IPS-15b (cell line): Measurements from ENCODE around the gene TMEM203.

Experiments used
- H3K27me3 ChIP-seq: one replicate; pipeline ENCODE4 v1.6.1; 2013; ENCODE audit warnings: low read length; ENCODE audit not compliant: control insufficient read depth, insufficient read depth
- H3K36me3 ChIP-seq: one replicate; pipeline ENCODE4 v1.6.1; 2013; ENCODE audit warnings: low read length; ENCODE audit not compliant: control insufficient read depth, insufficient read depth
- H3K4me1 ChIP-seq: one replicate; pipeline ENCODE4 v1.6.1; 2013; ENCODE audit warnings: mild to moderate bottlenecking, low read length; ENCODE audit not compliant: control insufficient read depth, insufficient read depth
- H3K4me3 ChIP-seq: one replicate; pipeline ENCODE4 v1.5.1; 2013; ENCODE audit warnings: low read depth, low read length
- H3K9ac ChIP-seq: one replicate; pipeline ENCODE4 v1.6.1; 2013; ENCODE audit warnings: low read depth, mild to moderate bottlenecking, low read length
- H3K9me3 ChIP-seq: one replicate; pipeline ENCODE4 v1.6.1; 2013; ENCODE audit warnings: mild to moderate bottlenecking, low read length; ENCODE audit not compliant: control insufficient read depth, insufficient read depth

Gene TMEM203, protein sequence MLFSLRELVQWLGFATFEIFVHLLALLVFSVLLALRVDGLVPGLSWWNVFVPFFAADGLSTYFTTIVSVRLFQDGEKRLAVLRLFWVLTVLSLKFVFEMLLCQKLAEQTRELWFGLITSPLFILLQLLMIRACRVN

DNA sequence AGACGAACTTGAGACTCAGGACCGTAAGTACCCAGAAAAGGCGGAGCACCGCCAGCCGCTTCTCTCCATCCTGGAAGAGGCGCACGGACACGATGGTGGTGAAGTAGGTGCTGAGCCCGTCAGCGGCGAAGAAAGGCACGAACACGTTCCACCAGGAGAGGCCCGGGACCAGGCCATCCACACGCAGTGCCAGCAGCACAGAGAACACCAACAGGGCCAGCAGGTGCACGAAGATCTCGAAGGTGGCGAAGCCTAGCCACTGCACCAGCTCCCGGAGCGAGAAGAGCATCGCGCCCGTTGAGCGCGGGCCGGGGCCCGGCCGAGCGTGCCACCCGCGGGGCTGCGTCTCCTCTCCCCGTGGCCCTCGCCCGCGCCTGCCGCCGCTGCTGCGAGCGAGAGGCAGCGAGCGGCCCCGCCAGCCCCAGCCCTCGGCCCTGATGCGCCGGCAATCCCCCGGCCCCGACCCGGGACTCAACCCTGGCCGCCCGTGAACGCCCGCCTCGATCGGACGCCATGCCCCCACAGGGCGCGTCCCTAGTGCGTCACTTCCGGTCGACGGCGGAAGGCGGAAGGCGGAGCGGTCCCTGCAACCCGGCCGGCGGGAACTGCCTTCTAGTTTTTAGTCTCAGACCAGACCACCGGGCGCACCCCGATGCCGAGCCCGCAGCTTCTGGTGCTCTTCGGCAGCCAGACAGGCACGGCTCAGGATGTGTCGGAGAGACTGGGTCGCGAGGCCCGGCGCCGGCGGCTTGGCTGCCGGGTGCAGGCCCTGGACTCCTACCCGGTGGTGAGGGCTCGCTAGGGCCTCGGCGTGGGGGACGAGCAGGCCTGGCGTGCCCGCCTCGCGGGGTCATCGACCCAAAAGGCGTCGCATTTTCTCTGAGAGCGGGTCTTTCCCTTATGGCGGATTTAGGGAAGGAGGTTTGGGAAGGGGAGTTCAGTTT, at the start of gene TMEM203, which contains the start of gene NDOR1:
Gene TMEM203, minus strand, starts transcription at position 523 of the 944 bp plus-strand sequence. Its CDS starts 234 bp downstream, at position 289.
Gene NDOR1, plus strand, starts transcription at position 575 of the 944 bp plus-strand sequence. Its CDS starts 78 bp downstream, at position 653.
- Histone ChIP-seq H3K9me3 (no peaks in the 10 kb centered on the region), H3K27me3 (no peaks in the 10 kb centered on the region), H3K4me3 (peak within 1 kb of the TSS; percentile 98), H3K36me3 (peaks cover 11% of the 10 kb centered on the region), H3K9ac (peak within 1 kb of the TSS; percentile 82), H3K4me1 (peaks cover 3% of the 10 kb centered on the region)

DNA sequence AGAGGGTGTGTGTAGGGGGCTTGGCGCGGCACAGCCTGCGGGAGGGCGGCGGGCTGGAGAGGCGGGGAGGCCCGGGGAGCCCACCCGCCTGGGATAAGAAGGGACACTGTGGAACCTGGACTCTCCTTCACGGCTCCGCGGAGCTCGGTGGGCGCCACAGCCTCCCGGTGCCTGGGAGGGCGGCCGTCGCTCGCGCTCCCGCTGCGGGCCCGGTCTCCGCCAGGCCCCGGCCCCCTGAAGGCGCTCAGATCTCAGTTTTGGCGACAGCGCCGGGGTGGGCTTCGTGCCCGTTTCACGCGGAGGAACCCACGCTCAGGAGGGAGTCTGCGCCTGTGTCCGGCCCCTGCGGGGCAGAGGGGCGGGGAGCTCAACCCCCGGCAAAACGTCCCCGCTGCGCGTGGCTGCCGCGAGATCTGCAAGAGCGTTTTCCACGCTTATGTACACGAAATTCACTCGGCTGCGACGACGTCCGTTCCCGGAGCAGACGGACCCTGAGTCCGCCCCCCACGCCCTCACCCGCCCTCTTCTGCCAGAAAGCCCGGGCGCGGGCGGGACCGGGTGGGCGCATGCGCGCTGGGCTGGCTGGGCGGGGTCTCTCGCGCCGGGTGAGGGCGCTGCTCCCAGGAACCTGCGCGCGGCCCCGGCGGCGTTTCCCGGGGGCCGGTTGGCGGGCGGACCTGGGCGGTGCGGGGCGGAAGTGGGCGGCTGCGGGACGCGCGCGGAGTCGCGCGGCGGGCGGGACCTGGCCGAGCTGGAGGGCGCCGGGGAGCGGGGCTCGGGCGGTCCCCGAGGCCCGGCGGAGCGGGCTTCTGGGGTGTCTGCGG, 49.4 kb upstream of the TMEM203 start, which contains the start of gene NELFB:
Gene NELFB, plus strand, starts transcription at position 704 of the 824 bp plus-strand sequence.
- no peaks in the 10 kb centered on the region for H3K9me3 ChIP-seq
- peak within 1 kb of the TSS; percentile 81 for H3K9ac ChIP-seq
- peaks cover 4% of the 10 kb centered on the region for H3K4me1 ChIP-seq
- peaks cover 15% of the 10 kb centered on the region for H3K36me3 ChIP-seq
- H3K27me3 ChIP-seq = no peaks in the 10 kb centered on the region
- peak within 1 kb of the TSS; percentile 86 for H3K4me3 ChIP-seq

DNA sequence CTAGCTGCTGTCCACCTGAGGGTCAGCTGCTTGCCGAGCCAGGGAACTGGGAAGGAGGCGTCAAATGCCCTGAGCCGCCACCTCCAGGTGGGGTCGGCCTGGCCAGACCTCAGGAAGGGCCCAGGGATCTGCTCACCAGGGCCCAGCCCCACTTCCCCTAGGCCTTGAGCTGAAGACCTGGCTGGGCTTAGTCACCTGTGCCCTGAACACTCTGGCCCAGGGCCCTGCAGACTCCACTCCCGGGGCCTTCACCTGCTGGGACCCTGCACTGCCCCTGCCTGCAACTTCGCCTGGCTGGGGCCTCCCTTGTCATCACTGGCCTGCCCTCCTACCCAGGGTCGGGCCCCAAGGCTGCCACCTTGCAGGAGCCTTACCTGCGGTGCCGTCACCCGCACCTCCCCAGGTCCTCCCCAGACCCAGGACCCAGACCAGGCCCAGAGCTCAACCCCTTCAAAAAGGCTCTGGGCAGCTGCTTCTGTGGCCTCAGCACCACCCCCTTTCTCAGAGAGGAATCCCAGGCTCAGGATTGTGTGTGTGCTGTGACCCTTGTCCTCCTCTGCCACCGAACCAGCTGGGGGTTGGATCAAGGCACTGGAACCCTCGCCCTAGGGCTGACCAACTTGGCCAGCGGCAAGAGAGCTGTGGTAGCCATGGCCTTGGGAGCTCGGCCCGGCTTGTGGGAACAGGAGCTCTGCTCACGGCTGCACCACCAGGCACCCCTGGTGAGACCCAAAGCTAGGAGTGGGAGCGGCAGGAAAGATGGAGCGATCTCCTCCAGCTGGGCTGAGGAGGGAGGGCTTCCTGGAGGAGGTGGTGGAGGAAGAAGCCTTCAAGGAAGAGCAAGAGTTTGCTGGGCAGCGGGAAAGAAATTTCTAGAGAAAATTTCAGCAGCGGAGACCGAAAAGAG, 48.5 kb upstream of the TMEM203 start:
- H3K4me1 ChIP-seq = peaks cover 4% of the 10 kb centered on the region
- H3K27me3 ChIP-seq = no peaks in the 10 kb centered on the region
- H3K36me3 ChIP-seq = peaks cover 11% of the 10 kb centered on the region
- peak overlapping the region; percentile 81 for H3K9ac ChIP-seq
- H3K9me3 ChIP-seq = no peaks in the 10 kb centered on the region
- H3K4me3 ChIP-seq = peak overlapping the region; percentile 86

DNA sequence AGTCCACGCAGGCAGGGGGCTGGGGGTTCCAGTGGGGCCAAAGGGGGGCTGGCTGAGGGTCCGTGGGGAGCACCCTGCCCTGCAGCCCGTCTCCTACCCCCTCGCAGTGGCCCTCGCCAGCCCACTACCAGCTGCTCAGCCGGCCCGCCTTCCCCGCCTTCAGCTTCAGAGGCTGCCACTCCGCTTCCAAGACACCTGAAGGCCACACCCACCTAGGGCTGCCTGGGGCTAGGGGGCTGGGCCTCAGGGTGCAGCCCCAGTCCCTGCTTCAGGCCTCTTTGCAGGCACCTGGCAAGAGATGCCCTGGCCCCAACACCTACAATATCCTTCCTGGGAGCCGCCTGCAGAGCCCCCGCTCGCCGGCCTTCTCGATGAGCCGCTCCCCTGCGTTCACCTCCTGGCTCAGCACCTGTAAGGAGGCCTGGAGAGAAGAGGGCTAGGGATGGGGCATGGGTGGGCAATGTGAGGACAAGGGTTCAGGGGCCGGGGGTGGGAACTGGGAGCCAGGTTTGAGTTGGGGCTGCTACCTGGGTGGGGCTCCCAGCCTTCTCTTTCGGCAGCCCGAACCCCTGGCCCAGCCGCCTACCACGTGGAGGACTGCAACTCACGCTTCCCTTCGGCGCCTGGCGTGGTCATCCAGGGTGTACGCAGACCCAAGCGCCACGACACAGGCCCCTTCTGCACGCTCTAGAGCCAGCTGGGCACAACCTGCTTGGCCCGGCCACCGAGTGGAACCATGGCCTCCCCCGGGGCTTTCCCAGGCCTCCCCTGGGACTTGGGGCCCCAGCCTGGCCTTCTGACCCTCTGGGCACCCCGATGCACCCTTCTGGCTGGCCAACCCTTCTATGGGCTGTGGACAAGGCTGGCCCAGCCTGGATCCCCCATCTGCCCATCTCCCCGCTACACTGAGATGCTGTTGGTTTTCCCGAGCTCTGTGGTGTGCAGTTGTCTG, 47.4 kb upstream of the TMEM203 start:
- H3K9me3 ChIP-seq = no peaks in the 10 kb centered on the region
- no peak overlapping the region for H3K9ac ChIP-seq
- peaks cover 4% of the 10 kb centered on the region for H3K4me1 ChIP-seq
- H3K4me3 ChIP-seq = no peak overlapping the region
- no peaks in the 10 kb centered on the region for H3K27me3 ChIP-seq
- peaks cover 8% of the 10 kb centered on the region for H3K36me3 ChIP-seq

DNA sequence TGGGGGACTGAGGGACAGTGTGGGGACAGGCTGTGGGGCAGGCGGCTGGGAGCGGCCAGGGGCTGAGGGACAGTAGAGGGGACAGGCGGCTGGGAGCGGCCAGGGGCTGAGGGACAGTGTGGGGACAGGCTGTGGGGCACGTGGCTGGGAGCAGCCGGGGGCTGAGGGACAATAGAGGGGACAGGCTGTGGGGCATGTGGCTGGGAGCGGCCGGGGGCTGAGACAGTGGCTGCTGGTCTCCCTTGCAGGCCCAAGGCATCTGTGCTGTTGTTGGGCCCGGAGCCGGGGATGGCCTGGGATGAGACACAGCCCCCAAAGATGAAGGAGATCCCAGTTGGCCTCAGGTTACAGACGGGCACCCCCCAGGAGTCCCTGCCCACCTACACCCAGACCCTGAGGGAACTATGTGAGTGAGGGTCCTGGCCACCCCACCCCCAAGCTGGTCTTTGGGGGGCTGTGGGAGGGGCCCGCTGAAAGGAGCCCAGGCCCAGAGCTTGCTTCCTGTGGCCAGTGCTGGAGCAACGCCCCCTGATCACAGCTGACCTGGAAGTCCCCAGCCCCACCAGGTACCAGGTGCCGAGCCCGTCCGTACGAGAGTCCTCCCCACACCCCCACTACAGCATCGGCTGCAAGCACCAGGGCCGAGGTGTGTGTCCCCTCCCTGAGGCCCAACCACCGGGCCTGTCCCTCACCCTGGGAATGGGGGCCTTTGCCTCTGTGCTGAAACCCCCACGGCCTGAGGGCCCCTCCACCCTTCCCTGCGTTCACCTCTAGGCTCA, 46.2 kb upstream of the TMEM203 start:
- peaks cover 5% of the 10 kb centered on the region for H3K36me3 ChIP-seq
- peaks cover 4% of the 10 kb centered on the region for H3K4me1 ChIP-seq
- no peak overlapping the region for H3K4me3 ChIP-seq
- no peaks in the 10 kb centered on the region for H3K9me3 ChIP-seq
- H3K9ac ChIP-seq = peak overlapping the region; percentile 24
- H3K27me3 ChIP-seq = no peaks in the 10 kb centered on the region

DNA sequence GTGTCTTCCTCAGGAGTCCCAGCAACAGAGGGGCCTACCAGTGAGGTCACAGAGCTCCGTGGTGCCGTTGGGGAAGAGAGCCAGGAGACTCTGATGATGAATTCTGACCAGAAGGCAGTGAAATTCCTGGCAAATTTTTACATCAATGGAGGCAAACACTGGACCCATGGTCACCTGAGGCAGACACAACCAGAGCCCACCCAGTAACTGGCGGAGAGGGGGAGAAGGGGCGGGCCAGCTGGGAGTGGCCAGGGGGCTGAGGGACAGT, 45.7 kb upstream of the TMEM203 start, which contains the start of gene STPG3:
Gene STPG3, plus strand, starts transcription at position 93 of the 268 bp plus-strand sequence. Its CDS starts 1 bp downstream, at position 94.
- Histone ChIP-seq H3K9ac (peak within 1 kb of the TSS; percentile 24), H3K36me3 (no peaks in the 10 kb centered on the region), H3K9me3 (no peaks in the 10 kb centered on the region), H3K27me3 (no peaks in the 10 kb centered on the region), H3K4me1 (peaks cover 4% of the 10 kb centered on the region), H3K4me3 (no peak within 1 kb of the TSS)

DNA sequence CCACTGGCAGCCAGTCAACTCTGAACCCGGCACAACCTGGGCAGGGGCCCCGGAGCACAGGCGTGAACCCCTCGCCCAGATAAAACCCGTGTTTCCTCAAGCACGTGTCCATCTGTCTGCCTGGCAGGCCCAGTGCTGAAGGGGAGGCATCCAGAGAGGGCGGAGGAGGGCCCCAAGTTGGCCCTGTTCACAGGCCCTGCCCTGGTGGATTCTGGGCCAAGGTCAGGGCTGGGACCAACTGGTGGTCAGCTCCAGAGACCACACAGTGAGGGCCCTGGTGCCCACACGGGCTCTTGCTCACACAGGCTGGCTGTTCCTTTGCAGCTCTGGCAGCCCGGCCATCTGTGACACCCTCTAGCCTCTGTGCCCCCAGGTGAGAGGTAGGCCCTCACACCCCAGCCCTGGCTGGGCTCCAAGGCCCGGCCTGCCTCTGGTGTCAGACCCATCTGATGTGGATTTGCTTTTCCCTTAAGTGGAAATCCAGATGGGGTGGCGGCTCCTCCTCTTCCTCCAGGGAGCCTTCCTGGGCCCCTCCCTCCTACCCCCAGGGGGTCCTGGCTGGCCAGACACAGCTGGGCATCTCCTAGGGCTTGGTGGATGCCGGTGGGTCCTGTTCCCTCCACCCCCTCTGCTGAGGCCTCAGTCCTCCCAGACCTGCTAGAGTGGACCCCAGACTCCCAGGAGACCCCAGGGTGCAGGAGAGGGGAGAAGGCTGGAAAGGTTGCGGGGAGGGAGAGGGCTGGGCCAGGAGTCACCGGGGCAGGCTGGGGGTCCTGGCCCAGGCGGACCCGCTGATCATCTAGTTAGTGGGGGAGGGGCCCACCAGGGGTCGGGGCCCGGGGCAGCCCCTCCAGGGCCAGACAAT, 45.1 kb upstream of the TMEM203 start:
- no peak overlapping the region for H3K9ac ChIP-seq
- no peaks in the 10 kb centered on the region for H3K27me3 ChIP-seq
- H3K4me1 ChIP-seq = peaks cover 4% of the 10 kb centered on the region
- H3K4me3 ChIP-seq = no peak overlapping the region
- H3K9me3 ChIP-seq = no peaks in the 10 kb centered on the region
- no peaks in the 10 kb centered on the region for H3K36me3 ChIP-seq

DNA sequence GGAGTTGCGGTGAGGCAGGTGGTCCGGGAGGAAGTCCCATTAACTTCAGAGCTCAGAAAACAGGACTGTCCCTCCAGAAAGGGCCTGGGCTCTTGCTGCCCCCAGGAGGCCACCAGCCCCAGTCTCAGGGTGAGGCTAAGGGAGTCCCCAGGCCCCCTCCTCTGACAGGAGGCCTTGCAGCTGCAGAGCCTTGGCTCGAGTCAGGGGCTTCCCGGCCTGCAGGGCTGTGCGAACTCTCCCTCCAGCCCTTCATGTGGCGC, 42.4 kb upstream of the TMEM203 start:
- Histone ChIP-seq H3K4me3 (no peak overlapping the region), H3K4me1 (peaks cover 5% of the 10 kb centered on the region), H3K9me3 (no peaks in the 10 kb centered on the region), H3K9ac (no peak overlapping the region), H3K27me3 (no peaks in the 10 kb centered on the region), H3K36me3 (peaks cover 9% of the 10 kb centered on the region)

DNA sequence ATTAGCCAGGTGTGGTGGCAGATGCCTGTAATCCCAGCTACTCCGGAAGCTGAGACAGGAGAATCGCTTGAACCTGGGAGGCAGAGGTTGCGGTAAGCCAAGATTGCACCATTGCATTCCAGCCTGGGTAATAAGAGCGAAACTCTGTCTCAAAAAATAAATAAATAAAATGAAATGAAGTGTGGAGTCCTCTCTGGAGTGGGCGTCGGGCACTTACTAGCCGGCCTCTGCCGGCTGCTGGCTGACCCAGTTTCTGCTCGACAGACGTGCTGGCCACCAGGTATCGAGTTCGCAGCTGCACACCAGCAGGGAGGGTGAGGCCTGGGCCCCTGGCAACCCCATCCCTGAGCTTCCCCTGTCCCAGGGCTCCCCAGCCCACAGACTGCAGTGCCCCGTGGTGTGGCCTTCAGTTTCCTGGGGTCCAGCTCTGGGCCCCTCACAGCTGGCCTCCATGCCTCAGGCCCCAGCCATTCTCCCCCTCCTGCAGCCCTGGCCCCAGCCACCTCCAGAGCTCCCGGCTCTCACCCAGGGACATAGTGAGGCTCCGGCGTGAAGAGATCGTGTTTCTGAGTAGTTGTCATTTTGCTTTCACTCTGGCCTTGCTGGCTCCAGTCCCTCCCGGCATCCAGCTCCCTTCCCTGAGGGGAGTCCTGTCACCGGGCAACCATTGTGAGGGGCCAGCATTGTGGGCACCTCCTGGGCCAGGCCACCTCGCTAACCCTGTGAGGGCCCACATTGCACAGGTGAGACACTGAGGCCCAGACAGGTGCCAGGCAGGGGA, 41.9 kb upstream of the TMEM203 start:
- Histone ChIP-seq H3K9me3 (no peaks in the 10 kb centered on the region), H3K9ac (no peak overlapping the region), H3K4me1 (peaks cover 5% of the 10 kb centered on the region), H3K27me3 (no peaks in the 10 kb centered on the region), H3K36me3 (peaks cover 14% of the 10 kb centered on the region), H3K4me3 (no peak overlapping the region)
